Body of pancreas (tissue), 4 donors: ENCODE data around the gene DNASE1L2.

Experiments used
- CTCF ChIP-seq, 7 experiments: fragments of 450-650 bp in 4 of 7; fragments of 200-600 bp in 3 of 7; sonication (generic) in 3 of 7; IDR thresholded peaks; one replicate each; pipeline ENCODE4 v1.5.1; 2016 to 2019; ENCODE audit warnings: antibody characterized with exemption in 7 of 7
- POLR2A ChIP-seq, 3 donors: fragments of 450-650 bp; IDR thresholded peaks; one replicate each; pipeline ENCODE4 v1.6.1; 2016; ENCODE audit warnings: antibody characterized with exemption in 3 of 3, mild to moderate bottlenecking in 2 of 3

GRCh38 chr16:2243031-2243528 lies 6.8 kb downstream of the DNASE1L2 start:
- no peak for TF ChIP-seq CTCF (IDR thresholded peaks at IDR 0.05)
- no peak for TF ChIP-seq POLR2A (IDR thresholded peaks at IDR 0.05)
